Naive B cell (primary cell): ENCODE measurements around the gene LRRTM4. TPM values are rescaled to one million over a fixed set of nuclear protein-coding genes. Genes with fewer than 3 reads are reported as not detected.
A peak's percentile ranks its signal among the peaks of the same experiment; 100 is the strongest.
"Not testable (repeated sequence)": the region's sequence is repeated elsewhere in the genome, so short reads cannot be mapped to it uniquely, and the experiment has no call there.

Experiments
- ATAC-seq, 2 donors: fragments of 150-1000 bp; cut with Tn5 transposase; 2 replicates each; pipeline ENCODE4 v1.10.0; 2021; ENCODE audit warnings: low read depth in 2 of 2, mild to moderate bottlenecking in 2 of 2, moderate library complexity in 2 of 2
- DNase-seq: peaks from one replicate; pipeline ENCODE4 v3.0.0; 2022
- H3K27ac Mint-ChIP-seq, 6 donors: one replicate each; pipeline ENCODE4 v1.8.0; 2020 to 2022; ENCODE audit warnings: mild to moderate bottlenecking in 6 of 6, mixed read lengths in 6 of 6, moderate library complexity in 5 of 6, inconsistent platforms in 2 of 6
- H3K27me3 Mint-ChIP-seq, 3 donors: one replicate each; pipeline ENCODE4 v1.8.0; 2021 to 2022; ENCODE audit warnings: mixed read lengths in 3 of 3, mild to moderate bottlenecking in 1 of 3
- H3K36me3 Mint-ChIP-seq, 2 donors: one replicate each; pipeline ENCODE4 v1.8.0; 2020 to 2022; ENCODE audit warnings: mixed read lengths in 2 of 2, inconsistent platforms in 1 of 2, mild to moderate bottlenecking in 1 of 2
- H3K4me1 Mint-ChIP-seq, 3 donors: one replicate each; pipeline ENCODE4 v1.8.0; 2020 to 2022; ENCODE audit warnings: mixed read lengths in 3 of 3, inconsistent platforms in 1 of 3, mild to moderate bottlenecking in 1 of 3, moderate library complexity in 1 of 3
- H3K4me3 Mint-ChIP-seq, 8 donors: one replicate each; pipeline ENCODE4 v1.8.0; 2020 to 2022; ENCODE audit warnings: mild to moderate bottlenecking in 8 of 8, mixed read lengths in 8 of 8, moderate library complexity in 8 of 8, inconsistent platforms in 2 of 8
- H3K9me3 Mint-ChIP-seq, 7 donors: one replicate each; pipeline ENCODE4 v1.8.0; 2020 to 2022; ENCODE audit warnings: mixed read lengths in 7 of 7, mild to moderate bottlenecking in 5 of 7, inconsistent platforms in 2 of 7, moderate library complexity in 1 of 7
- polyA plus RNA-seq, 6 donors: library from polyadenylated mRNA; unstranded; fragments of 300-500 nt; fragmentation: Illumina TruSeq; gene quantifications; one replicate each; pipeline ENCODE4 v1.2.3, GENCODE V29; 2021; ENCODE audit warnings: low read depth in 6 of 6

Gene LRRTM4
- polyA plus RNA-seq, 6 donors from 2014 or later, result not detected

GRCh38 chr2:77232909-77233425, 289.2 kb downstream of the LRRTM4 start:
- H3K4me1 Mint-ChIP-seq, result no peaks in the 10 kb centered on the region
- DNase-seq (no peak), ATAC-seq (no peak)
- peaks cover 0 to 9% (median 2%) of the 10 kb centered on the region in 7 donors for H3K9me3 Mint-ChIP-seq
- no peaks in the 10 kb centered on the region for H3K27me3 Mint-ChIP-seq
- no peak overlapping the region for H3K27ac Mint-ChIP-seq
- H3K4me3 Mint-ChIP-seq, result no peak overlapping the region
- H3K36me3 Mint-ChIP-seq, result no peaks in the 10 kb centered on the region

- no peak for ATAC-seq
- H3K4me1 Mint-ChIP-seq, result no peaks in the 10 kb centered on the region
- H3K4me3 Mint-ChIP-seq, result no peak overlapping the region
- H3K27ac Mint-ChIP-seq, result peak overlapping the region in 1 of 6 donors; percentile 35
- H3K9me3 Mint-ChIP-seq, result peaks cover 0 to 7% (median 2%) of the 10 kb centered on the region in 7 donors
- H3K27me3 Mint-ChIP-seq, result no peaks in the 10 kb centered on the region
- no peak for DNase-seq
- no peaks in the 10 kb centered on the region for H3K36me3 Mint-ChIP-seq
These were observed 293.8 kb downstream of the LRRTM4 start for GRCh38 chr2:77228391-77228790.

GRCh38 chr2:77210725-77211124, 311.5 kb downstream of the LRRTM4 start:
- no peaks in the 10 kb centered on the region for H3K4me1 Mint-ChIP-seq
- ATAC-seq, result no peak
- peaks cover 0 to 2% (median under 1%) of the 10 kb centered on the region in 7 donors for H3K9me3 Mint-ChIP-seq
- H3K36me3 Mint-ChIP-seq, result no peaks in the 10 kb centered on the region
- H3K4me3 Mint-ChIP-seq, result no peak overlapping the region
- DNase-seq, result no peak
- H3K27me3 Mint-ChIP-seq, result no peaks in the 10 kb centered on the region
- no peak overlapping the region for H3K27ac Mint-ChIP-seq

GRCh38 chr2:77207331-77207730, 314.8 kb downstream of the LRRTM4 start:
- Mint-ChIP-seq H3K36me3 (no peaks in the 10 kb centered on the region), H3K9me3 (peaks cover 0 to 9% (median 2%) of the 10 kb centered on the region in 7 donors), H3K27me3 (no peaks in the 10 kb centered on the region), H3K4me1 (no peaks in the 10 kb centered on the region), H3K27ac (no peak overlapping the region), H3K4me3 (no peak overlapping the region)
- ATAC-seq, result no peak
- no peak for DNase-seq

GRCh38 chr2:77201755-77202154, 320.4 kb downstream of the LRRTM4 start:
- Mint-ChIP-seq H3K36me3 (no peaks in the 10 kb centered on the region), H3K4me1 (no peaks in the 10 kb centered on the region), H3K27me3 (no peaks in the 10 kb centered on the region), H3K4me3 (no peak overlapping the region), H3K9me3 (peaks cover 0 to 9% (median 2%) of the 10 kb centered on the region in 7 donors), H3K27ac (no peak overlapping the region)
- ATAC-seq, result no peak
- no peak for DNase-seq

- DNase-seq, result no peak
- no peak for ATAC-seq
- Mint-ChIP-seq H3K27ac (no peak overlapping the region), H3K36me3 (no peaks in the 10 kb centered on the region), H3K4me1 (no peaks in the 10 kb centered on the region), H3K9me3 (peaks cover 0 to 2% (median 0%) of the 10 kb centered on the region in 7 donors), H3K27me3 (no peaks in the 10 kb centered on the region), H3K4me3 (no peak overlapping the region)
These were observed 322.8 kb downstream of the LRRTM4 start for GRCh38 chr2:77199411-77199810.

GRCh38 chr2:77193858-77194448, 328.2 kb downstream of the LRRTM4 start:
- no peaks in the 10 kb centered on the region for H3K36me3 Mint-ChIP-seq
- no peaks in the 10 kb centered on the region for H3K4me1 Mint-ChIP-seq
- peaks cover 0 to 2% (median 0%) of the 10 kb centered on the region in 7 donors for H3K9me3 Mint-ChIP-seq
- H3K4me3 Mint-ChIP-seq, result peak overlapping the region in 1 of 8 donors; percentile 66
- DNase-seq, result no peak
- no peak overlapping the region for H3K27ac Mint-ChIP-seq
- no peak for ATAC-seq
- H3K27me3 Mint-ChIP-seq, result no peaks in the 10 kb centered on the region

- Mint-ChIP-seq H3K27me3 (no peaks in the 10 kb centered on the region), H3K9me3 (peaks cover 0 to 8% (median 0%) of the 10 kb centered on the region in 7 donors), H3K4me3 (no peak overlapping the region), H3K4me1 (no peaks in the 10 kb centered on the region), H3K36me3 (no peaks in the 10 kb centered on the region), H3K27ac (no peak overlapping the region)
- DNase-seq (no peak), ATAC-seq (no peak)
These were observed 329.3 kb downstream of the LRRTM4 start for GRCh38 chr2:77192811-77193289.

GRCh38 chr2:77191665-77192064, 330.5 kb downstream of the LRRTM4 start:
- H3K27ac Mint-ChIP-seq, result no peak overlapping the region

GRCh38 chr2:77190721-77191346, 331.3 kb downstream of the LRRTM4 start:
- no peak overlapping the region for H3K27ac Mint-ChIP-seq
- H3K27me3 Mint-ChIP-seq, result no peaks in the 10 kb centered on the region
- no peaks in the 10 kb centered on the region for H3K4me1 Mint-ChIP-seq
- no peak overlapping the region for H3K4me3 Mint-ChIP-seq
- ATAC-seq (no peak), DNase-seq (no peak)
- no peaks in the 10 kb centered on the region for H3K36me3 Mint-ChIP-seq
- peaks cover 0 to 8% (median 0%) of the 10 kb centered on the region in 7 donors for H3K9me3 Mint-ChIP-seq

More at GRCh38 chr2:77191665-77192064, 330.5 kb downstream of the LRRTM4 start:
- DNase-seq (no peak), ATAC-seq (no peak)
- Mint-ChIP-seq H3K9me3 (peaks cover 0 to 8% (median 0%) of the 10 kb centered on the region in 7 donors), H3K36me3 (no peaks in the 10 kb centered on the region), H3K4me1 (no peaks in the 10 kb centered on the region), H3K27me3 (no peaks in the 10 kb centered on the region), H3K4me3 (no peak overlapping the region)

- Mint-ChIP-seq H3K27me3 (no peaks in the 10 kb centered on the region), H3K4me3 (no peak overlapping the region), H3K9me3 (peaks cover 0 to 14% (median 9%) of the 10 kb centered on the region in 7 donors), H3K4me1 (no peaks in the 10 kb centered on the region), H3K27ac (no peak overlapping the region), H3K36me3 (no peaks in the 10 kb centered on the region)
- ATAC-seq (no peak), DNase-seq (no peak)
These were observed 337.1 kb downstream of the LRRTM4 start for GRCh38 chr2:77185052-77185451.

GRCh38 chr2:77179297-77179696, 342.9 kb downstream of the LRRTM4 start:
- H3K27ac Mint-ChIP-seq, result no peak overlapping the region
- peaks cover 3 to 14% (median 7%) of the 10 kb centered on the region in 7 donors for H3K9me3 Mint-ChIP-seq
- DNase-seq, result no peak
- H3K4me3 Mint-ChIP-seq, result no peak overlapping the region
- no peak for ATAC-seq
- H3K36me3 Mint-ChIP-seq, result no peaks in the 10 kb centered on the region
- no peaks in the 10 kb centered on the region for H3K27me3 Mint-ChIP-seq
- H3K4me1 Mint-ChIP-seq, result no peaks in the 10 kb centered on the region

- not testable (repeated sequence) for H3K4me3 Mint-ChIP-seq, H3K27ac Mint-ChIP-seq, H3K4me1 Mint-ChIP-seq, H3K9me3 Mint-ChIP-seq, H3K36me3 Mint-ChIP-seq, ATAC-seq, H3K27me3 Mint-ChIP-seq, DNase-seq
These were observed 346.9 kb downstream of the LRRTM4 start for GRCh38 chr2:77175266-77175780.

- no peaks in the 10 kb centered on the region for H3K36me3 Mint-ChIP-seq
- H3K27ac Mint-ChIP-seq, result no peak overlapping the region
- no peaks in the 10 kb centered on the region for H3K4me1 Mint-ChIP-seq
- no peak overlapping the region for H3K4me3 Mint-ChIP-seq
- ATAC-seq (no peak), DNase-seq (no peak)
- H3K27me3 Mint-ChIP-seq, result no peaks in the 10 kb centered on the region
- peaks cover 5 to 33% (median 11%) of the 10 kb centered on the region in 7 donors for H3K9me3 Mint-ChIP-seq
These were observed 352.8 kb downstream of the LRRTM4 start for GRCh38 chr2:77169426-77169825.
